Smooth muscle cell (in vitro differentiated cells): ENCODE results near the gene HES5. TPM values are rescaled to one million over a fixed set of nuclear protein-coding genes. Genes with fewer than 3 reads are reported as not detected.

ENCODE experiments used
- DNase-seq: peaks from one replicate; lab custom pipeline; 2025; ENCODE audit not compliant: unreplicated experiment; lab: John Stamatoyannopoulos, UW
- H2AFZ ChIP-seq: fragments of 200-600 bp; sonication (generic); 2 replicates; pipeline ENCODE4 v1.6.0; 2016; ENCODE audit warnings: antibody characterized with exemption, low read depth, mild to moderate bottlenecking
- H3F3A ChIP-seq: fragments of 200-600 bp; sonication (generic); 2 replicates; pipeline ENCODE4 v1.6.0; 2017; ENCODE audit warnings: antibody characterized with exemption, low read depth
- H3K27ac ChIP-seq: fragments of 200-600 bp; sonication (generic); 2 replicates; pipeline ENCODE4 v1.5.1; 2016; ENCODE audit warnings: low read depth, mild to moderate bottlenecking
- H3K27me3 ChIP-seq: fragments of 200-600 bp; sonication (generic); 2 replicates; pipeline ENCODE4 v1.6.1; 2016; ENCODE audit warnings: low read depth, mild to moderate bottlenecking
- H3K36me3 ChIP-seq: fragments of 200-600 bp; sonication (generic); 2 replicates; pipeline ENCODE4 v1.5.1; 2016; ENCODE audit warnings: low read depth
- H3K4me1 ChIP-seq: fragments of 200-600 bp; sonication (generic); 2 replicates; pipeline ENCODE4 v1.5.1; 2016; ENCODE audit warnings: low read depth
- H3K4me2 ChIP-seq: fragments of 200-600 bp; sonication (generic); 2 replicates; pipeline ENCODE4 v1.6.0; 2016; ENCODE audit warnings: mild to moderate bottlenecking
- H3K4me3 ChIP-seq: fragments of 200-600 bp; sonication (generic); 2 replicates; pipeline ENCODE4 v1.5.1; 2016; ENCODE audit warnings: mild to moderate bottlenecking
- H3K79me2 ChIP-seq: fragments of 200-600 bp; sonication (generic); 2 replicates; pipeline ENCODE4 v1.6.0; 2016; ENCODE audit warnings: low read depth, mild to moderate bottlenecking
- H3K9ac ChIP-seq: fragments of 200-600 bp; sonication (generic); 2 replicates; pipeline ENCODE4 v1.6.0; 2016; ENCODE audit warnings: low read depth
- H3K9me3 ChIP-seq: fragments of 200-600 bp; sonication (generic); replicated peaks from 2 replicates; pipeline ENCODE4 v1.5.1; 2016; ENCODE audit warnings: low read depth
- H4K20me1 ChIP-seq: fragments of 200-600 bp; sonication (generic); 2 replicates; pipeline ENCODE4 v1.6.0; 2016; ENCODE audit warnings: low read depth
- WGBS: methylation state at CpG from one replicate; pipeline ENCODE4 v1.1.7; 2016; ENCODE audit warnings: low lambda C conversion rate; 5-methylcytosine and 5-hydroxymethylcytosine counted together
- polyA plus RNA-seq: library from polyadenylated mRNA; unstranded; fragments of >200 nt; fragmentation: Nextera tagmentation; extraction: Ambion mirVana; gene quantifications from 2 replicates; pipeline ENCODE4 v1.2.1, GENCODE V29; 2016
- total RNA-seq: library from RNA; depleted of rRNA; stranded (reverse); fragments of >200 nt; gene quantifications from 2 replicates; pipeline ENCODE4 v1.2.3, GENCODE V29; 2014
- TF ChIP-seq, protein P1 (sequence below): fragments of 200-600 bp; sonication (generic); IDR thresholded peaks from 2 replicates; pipeline ENCODE4 v1.5.1; 2017; ENCODE audit warnings: borderline replicate concordance, mild to moderate bottlenecking, antibody characterized with exemption; ENCODE audit not compliant: insufficient read depth, poor library complexity, severe bottlenecking

The HES5 gene
- total and polyA plus RNA-seq, 2 experiments from 2014 or later, result 1.6 to 1.7 TPM

DNA sequence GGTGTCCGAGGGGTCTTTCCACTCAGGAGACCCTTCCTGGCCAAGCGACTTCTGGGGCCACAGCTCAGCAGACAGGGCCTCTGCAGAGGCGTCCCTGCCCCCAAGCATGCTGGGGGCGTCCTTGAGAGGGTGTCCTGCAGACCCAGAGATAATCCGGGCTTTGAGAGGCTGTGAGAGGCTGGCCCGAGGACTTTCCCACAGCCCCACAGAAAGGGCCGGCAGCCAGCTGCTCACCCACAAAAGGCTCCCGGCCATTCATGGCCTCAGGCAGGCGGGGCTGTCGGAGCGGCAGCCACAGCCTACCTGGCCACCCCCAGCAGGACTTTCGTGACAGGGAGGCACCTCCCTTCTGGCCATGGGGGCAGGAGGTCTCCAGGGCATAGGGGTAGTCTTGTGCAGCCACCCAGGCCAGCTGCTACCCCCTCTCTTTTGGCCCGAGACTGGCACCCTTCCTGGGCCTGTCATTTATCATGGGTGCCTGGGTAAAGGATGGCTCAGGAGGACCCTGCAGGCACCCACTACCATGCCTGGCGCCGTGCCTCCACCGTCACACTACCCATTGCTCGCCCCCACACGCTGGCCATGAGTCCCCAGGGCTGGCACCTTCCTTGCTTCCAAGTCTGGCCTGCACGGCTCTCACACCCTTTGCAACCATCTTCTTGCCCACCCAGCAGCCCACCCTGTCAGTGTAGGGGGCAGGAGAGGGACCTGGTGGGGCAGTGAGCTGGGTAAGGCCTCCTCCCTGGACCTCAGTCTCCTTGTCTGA lies 15.0 kb upstream of the HES5 start:
- H3K4me3 ChIP-seq, result no peak overlapping the region
- 67% methylated on average over 19 of the region's 19 CpGs for WGBS
- no peaks in the 10 kb centered on the region for H3K79me2 ChIP-seq
- no peaks in the 10 kb centered on the region for H4K20me1 ChIP-seq
- no peak overlapping the region for H2AFZ ChIP-seq
- no peak for DNase-seq
- no peak overlapping the region for H3K4me2 ChIP-seq
- H3K9ac ChIP-seq, result no peak overlapping the region
- no peak overlapping the region for H3K27ac ChIP-seq
- peaks cover 3% of the 10 kb centered on the region for H3K27me3 ChIP-seq
- H3F3A ChIP-seq, result no peaks in the 10 kb centered on the region
- H3K36me3 ChIP-seq, result no peaks in the 10 kb centered on the region
- no peaks in the 10 kb centered on the region for H3K9me3 ChIP-seq
- peaks cover 59% of the 10 kb centered on the region for H3K4me1 ChIP-seq
- TF ChIP-seq, protein P1, sequence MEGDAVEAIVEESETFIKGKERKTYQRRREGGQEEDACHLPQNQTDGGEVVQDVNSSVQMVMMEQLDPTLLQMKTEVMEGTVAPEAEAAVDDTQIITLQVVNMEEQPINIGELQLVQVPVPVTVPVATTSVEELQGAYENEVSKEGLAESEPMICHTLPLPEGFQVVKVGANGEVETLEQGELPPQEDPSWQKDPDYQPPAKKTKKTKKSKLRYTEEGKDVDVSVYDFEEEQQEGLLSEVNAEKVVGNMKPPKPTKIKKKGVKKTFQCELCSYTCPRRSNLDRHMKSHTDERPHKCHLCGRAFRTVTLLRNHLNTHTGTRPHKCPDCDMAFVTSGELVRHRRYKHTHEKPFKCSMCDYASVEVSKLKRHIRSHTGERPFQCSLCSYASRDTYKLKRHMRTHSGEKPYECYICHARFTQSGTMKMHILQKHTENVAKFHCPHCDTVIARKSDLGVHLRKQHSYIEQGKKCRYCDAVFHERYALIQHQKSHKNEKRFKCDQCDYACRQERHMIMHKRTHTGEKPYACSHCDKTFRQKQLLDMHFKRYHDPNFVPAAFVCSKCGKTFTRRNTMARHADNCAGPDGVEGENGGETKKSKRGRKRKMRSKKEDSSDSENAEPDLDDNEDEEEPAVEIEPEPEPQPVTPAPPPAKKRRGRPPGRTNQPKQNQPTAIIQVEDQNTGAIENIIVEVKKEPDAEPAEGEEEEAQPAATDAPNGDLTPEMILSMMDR, result no peak

DNA sequence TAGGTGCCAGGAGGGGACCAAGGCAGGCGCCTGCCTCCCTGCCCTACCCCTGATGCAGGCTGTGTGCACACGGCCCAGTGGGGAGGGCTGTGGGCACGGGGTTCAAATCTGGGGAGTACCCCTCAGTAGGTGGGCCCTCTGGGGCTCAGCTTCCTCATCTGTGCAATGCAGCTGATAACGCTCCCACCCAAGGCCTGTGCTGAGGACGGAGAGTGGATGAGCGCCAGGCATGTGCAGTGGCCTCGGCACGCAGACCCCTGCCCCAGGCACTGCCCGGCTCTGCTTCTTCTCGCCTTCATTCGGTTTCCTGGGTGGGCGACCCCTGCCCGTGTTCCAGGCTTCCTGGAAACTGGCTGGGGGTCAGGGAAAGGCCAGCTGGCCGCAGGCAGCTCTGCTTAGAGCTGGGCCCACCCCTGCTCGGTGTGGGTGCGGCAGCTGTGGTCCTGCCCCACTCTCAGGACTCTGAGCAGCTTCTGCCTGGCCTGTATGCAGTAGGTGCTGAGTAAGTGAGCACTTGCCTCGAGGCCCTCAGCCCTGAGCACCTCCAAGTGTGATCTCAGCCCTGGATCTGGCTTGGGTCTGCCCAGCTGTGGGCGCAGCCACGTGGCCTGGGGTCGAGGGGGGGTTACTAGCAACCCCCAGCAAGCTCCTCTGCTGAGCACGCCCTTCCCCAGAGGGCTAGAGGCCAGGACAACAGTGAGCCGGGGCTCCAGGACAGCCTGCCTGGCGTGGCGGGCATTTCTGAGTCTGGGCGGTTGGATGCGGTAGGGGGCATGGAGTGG lies 14.2 kb upstream of the HES5 start:
- no peaks in the 10 kb centered on the region for H3K36me3 ChIP-seq
- H3K27ac ChIP-seq, result no peak overlapping the region
- H2AFZ ChIP-seq, result no peak overlapping the region
- peaks cover 60% of the 10 kb centered on the region for H3K4me1 ChIP-seq
- no peaks in the 10 kb centered on the region for H3K9me3 ChIP-seq
- H3F3A ChIP-seq, result no peaks in the 10 kb centered on the region
- H3K9ac ChIP-seq, result no peak overlapping the region
- H3K79me2 ChIP-seq, result no peaks in the 10 kb centered on the region
- no peak for DNase-seq
- H4K20me1 ChIP-seq, result no peaks in the 10 kb centered on the region
- TF ChIP-seq, protein P1, result no peak
- H3K27me3 ChIP-seq, result peaks cover 3% of the 10 kb centered on the region
- H3K4me2 ChIP-seq, result no peak overlapping the region
- no peak overlapping the region for H3K4me3 ChIP-seq
- 67% methylated on average over 26 of the region's 26 CpGs for WGBS

- H3K4me2 ChIP-seq, result no peak overlapping the region
- WGBS, result 38% methylated on average over 18 of the region's 26 CpGs
- no peaks in the 10 kb centered on the region for H3K9me3 ChIP-seq
- no peak overlapping the region for H3K27ac ChIP-seq
- no peak overlapping the region for H3K4me3 ChIP-seq
- TF ChIP-seq, protein P1, result no peak
- no peaks in the 10 kb centered on the region for H3F3A ChIP-seq
- no peak overlapping the region for H3K9ac ChIP-seq
- H3K36me3 ChIP-seq, result no peaks in the 10 kb centered on the region
- H3K79me2 ChIP-seq, result no peaks in the 10 kb centered on the region
- H4K20me1 ChIP-seq, result no peaks in the 10 kb centered on the region
- DNase-seq, result no peak
- H3K27me3 ChIP-seq, result peaks cover 3% of the 10 kb centered on the region
- no peak overlapping the region for H2AFZ ChIP-seq
- H3K4me1 ChIP-seq, result peaks cover 56% of the 10 kb centered on the region
These were observed 13.6 kb upstream of the HES5 start for GRCh38 chr1:2543543-2544092.
